Thyroid gland (tissue), 4 donors: ENCODE measurements around the gene DIO3. TPM values are rescaled to one million over a fixed set of nuclear protein-coding genes. Genes with fewer than 3 reads are reported as not detected.

ENCODE experiments used
- DNase-seq, 2 donors: peaks; one replicate each; pipeline ENCODE4 v3.0.0-alpha.2; 2019
- H3K27ac ChIP-seq, 3 donors: fragments of 200-600 bp; sonication (generic); 1 replicate in 2 of 3; 2 replicates in 1 of 3; pipeline ENCODE4 v1.5.1; 2016 to 2019; ENCODE audit warnings: mild to moderate bottlenecking in 1 of 3, moderate library complexity in 1 of 3
- H3K27me3 ChIP-seq: fragments of 200-600 bp; sonication (generic); one replicate; pipeline ENCODE4 v1.5.1; 2019
- H3K36me3 ChIP-seq, 2 donors: fragments of 200-600 bp; sonication (generic); one replicate each; pipeline ENCODE4 v1.5.1; 2016 to 2019
- H3K4me1 ChIP-seq, 2 donors: fragments of 200-600 bp; sonication (generic); one replicate each; pipeline ENCODE4 v1.5.1; 2017 to 2019
- H3K4me3 ChIP-seq, 3 donors: fragments of 200-600 bp; sonication (generic); replicated peaks in 1 of 3; 1 replicate in 2 of 3; 2 replicates in 1 of 3; pipeline ENCODE4 v1.5.1; 2016; ENCODE audit warnings: mild to moderate bottlenecking in 1 of 3
- H3K9me3 ChIP-seq: fragments of 200-600 bp; sonication (generic); one replicate; pipeline ENCODE4 v1.5.1; 2017
- CTCF ChIP-seq, 6 experiments: fragments of 200-600 bp in 3 of 6; fragments of 450-650 bp in 3 of 6; sonication (generic) in 3 of 6; IDR thresholded peaks; one replicate each; pipeline ENCODE4 v1.5.1; 2016 to 2019; ENCODE audit warnings: antibody characterized with exemption in 6 of 6, mild to moderate bottlenecking in 2 of 6, inconsistent platforms in 1 of 6, moderate library complexity in 1 of 6
- POLR2A ChIP-seq, 2 donors: fragments of 450-650 bp; IDR thresholded peaks; one replicate each; pipeline ENCODE4 v1.6.1; 2017; ENCODE audit warnings: antibody characterized with exemption in 2 of 2, mild to moderate bottlenecking in 2 of 2, moderate library complexity in 1 of 2
- WGBS, 2 donors: methylation state at CpG; one replicate each; pipeline ENCODE4 v1.1.5; 2017; 5-methylcytosine and 5-hydroxymethylcytosine counted together
- intact Hi-C: fragments of 100-400 bp; cut with DNase I; formaldehyde crosslinking; loops from one replicate; pipeline ENCODE4 v1.15.1; 2023
- total RNA-seq, 4 donors: library from RNA; depleted of rRNA; stranded (reverse); fragments of >200 nt; gene quantifications; one replicate each; pipeline ENCODE4 v1.2.3, GENCODE V29; 2016

The DIO3 gene
- total RNA-seq, 4 donors from 2014 or later: 7.0 to 10.7 (median 7.6) TPM

GRCh38 chr14:101535701-101536207, 25.5 kb upstream of the DIO3 start:
- Histone ChIP-seq H3K27ac (no peak overlapping the region), H3K4me3 (no peak overlapping the region), H3K27me3 (no peaks in the 10 kb centered on the region), H3K36me3 (no peaks in the 10 kb centered on the region), H3K9me3 (no peaks in the 10 kb centered on the region), H3K4me1 (no peaks in the 10 kb centered on the region)
- no peak for DNase-seq
- intact Hi-C loops: no loop called here
- WGBS, 2 donors: 89 to 93% methylated on average over 8 of the region's 8 CpGs
- TF ChIP-seq POLR2A (IDR thresholded peaks at IDR 0.05): no peak
- TF ChIP-seq CTCF (IDR thresholded peaks at IDR 0.05): no peak

GRCh38 chr14:101537286-101537685, 24.0 kb upstream of the DIO3 start:
- no peaks in the 10 kb centered on the region for H3K27me3 ChIP-seq
- no peak overlapping the region for H3K4me3 ChIP-seq
- no peaks in the 10 kb centered on the region for H3K36me3 ChIP-seq
- DNase-seq: no peak
- no peaks in the 10 kb centered on the region for H3K9me3 ChIP-seq
- no peaks in the 10 kb centered on the region for H3K4me1 ChIP-seq
- intact Hi-C loops: no loop called here
- no peak overlapping the region for H3K27ac ChIP-seq
- WGBS, 2 donors: 87 to 91% methylated on average over 7 of the region's 7 CpGs
- no peak for TF ChIP-seq POLR2A (IDR thresholded peaks at IDR 0.05)
- TF ChIP-seq CTCF (IDR thresholded peaks at IDR 0.05): no peak

GRCh38 chr14:101538878-101539277, 22.4 kb upstream of the DIO3 start:
- no peak overlapping the region for H3K4me3 ChIP-seq
- no peaks in the 10 kb centered on the region for H3K36me3 ChIP-seq
- H3K9me3 ChIP-seq: no peaks in the 10 kb centered on the region
- WGBS, 2 donors: 44 to 52% methylated on average over 5 of the region's 5 CpGs
- intact Hi-C loops: no loop called here
- TF ChIP-seq POLR2A (IDR thresholded peaks at IDR 0.05) (no peak), CTCF (IDR thresholded peaks at IDR 0.05) (no peak)
- DNase-seq: no peak
- H3K4me1 ChIP-seq: no peaks in the 10 kb centered on the region
- no peak overlapping the region for H3K27ac ChIP-seq
- H3K27me3 ChIP-seq: no peaks in the 10 kb centered on the region

- WGBS, 2 donors: 77 to 81% methylated on average over 11 of the region's 11 CpGs
- intact Hi-C loops: no loop called here
- no peak for DNase-seq
These were observed 21.4 kb upstream of the DIO3 start for GRCh38 chr14:101539880-101540279.

GRCh38 chr14:101540481-101541462, 20.5 kb upstream of the DIO3 start:
- 87 to 93% methylated on average over 19 to 22 of the region's 22 CpGs for WGBS, 2 donors
- Histone ChIP-seq H3K36me3 (no peaks in the 10 kb centered on the region), H3K27me3 (no peaks in the 10 kb centered on the region), H3K4me3 (no peak overlapping the region), H3K4me1 (no peaks in the 10 kb centered on the region), H3K27ac (no peak overlapping the region), H3K9me3 (no peaks in the 10 kb centered on the region)
- intact Hi-C loops: no loop called here
- no peak for DNase-seq
- no peak for TF ChIP-seq CTCF (IDR thresholded peaks at IDR 0.05)
- no peak for TF ChIP-seq POLR2A (IDR thresholded peaks at IDR 0.05)

More at GRCh38 chr14:101539880-101540279, 21.4 kb upstream of the DIO3 start:
- Histone ChIP-seq H3K9me3 (no peaks in the 10 kb centered on the region), H3K27ac (no peak overlapping the region), H3K4me1 (no peaks in the 10 kb centered on the region), H3K4me3 (no peak overlapping the region), H3K27me3 (no peaks in the 10 kb centered on the region), H3K36me3 (no peaks in the 10 kb centered on the region)
- TF ChIP-seq POLR2A (IDR thresholded peaks at IDR 0.05): no peak
